WI38 (cell line): ENCODE results near the gene MED25.

Source experiments
- H3K4me3 ChIP-seq: 2 replicates; pipeline ENCODE4 v1.5.1; 2011; ENCODE audit warnings: low read depth, mild to moderate bottlenecking, control low read depth, low read length
- TF ChIP-seq, protein P1 (sequence below): IDR thresholded peaks from 2 replicates; pipeline ENCODE4 v1.5.1; 2012; ENCODE audit warnings: low read depth, mild to moderate bottlenecking, control low read depth, low read length

The MED25 gene

GRCh38 chr19:49805822-49806619, 12.1 kb upstream of the MED25 start:
- TF ChIP-seq, protein P1, sequence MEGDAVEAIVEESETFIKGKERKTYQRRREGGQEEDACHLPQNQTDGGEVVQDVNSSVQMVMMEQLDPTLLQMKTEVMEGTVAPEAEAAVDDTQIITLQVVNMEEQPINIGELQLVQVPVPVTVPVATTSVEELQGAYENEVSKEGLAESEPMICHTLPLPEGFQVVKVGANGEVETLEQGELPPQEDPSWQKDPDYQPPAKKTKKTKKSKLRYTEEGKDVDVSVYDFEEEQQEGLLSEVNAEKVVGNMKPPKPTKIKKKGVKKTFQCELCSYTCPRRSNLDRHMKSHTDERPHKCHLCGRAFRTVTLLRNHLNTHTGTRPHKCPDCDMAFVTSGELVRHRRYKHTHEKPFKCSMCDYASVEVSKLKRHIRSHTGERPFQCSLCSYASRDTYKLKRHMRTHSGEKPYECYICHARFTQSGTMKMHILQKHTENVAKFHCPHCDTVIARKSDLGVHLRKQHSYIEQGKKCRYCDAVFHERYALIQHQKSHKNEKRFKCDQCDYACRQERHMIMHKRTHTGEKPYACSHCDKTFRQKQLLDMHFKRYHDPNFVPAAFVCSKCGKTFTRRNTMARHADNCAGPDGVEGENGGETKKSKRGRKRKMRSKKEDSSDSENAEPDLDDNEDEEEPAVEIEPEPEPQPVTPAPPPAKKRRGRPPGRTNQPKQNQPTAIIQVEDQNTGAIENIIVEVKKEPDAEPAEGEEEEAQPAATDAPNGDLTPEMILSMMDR, result no peak
- H3K4me3 ChIP-seq, result no peak overlapping the region

DNA sequence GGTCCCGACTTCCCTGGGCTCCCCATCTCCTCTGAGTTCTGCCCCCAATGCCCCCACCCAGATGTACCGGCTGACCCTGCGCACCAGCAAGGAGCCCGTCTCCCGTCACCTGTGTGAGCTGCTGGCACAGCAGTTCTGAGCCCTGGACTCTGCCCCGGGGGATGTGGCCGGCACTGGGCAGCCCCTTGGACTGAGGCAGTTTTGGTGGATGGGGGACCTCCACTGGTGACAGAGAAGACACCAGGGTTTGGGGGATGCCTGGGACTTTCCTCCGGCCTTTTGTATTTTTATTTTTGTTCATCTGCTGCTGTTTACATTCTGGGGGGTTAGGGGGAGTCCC, 11.5 kb upstream of the MED25 start:
- no peak overlapping the region for H3K4me3 ChIP-seq
- TF ChIP-seq, protein P1, result no peak

DNA sequence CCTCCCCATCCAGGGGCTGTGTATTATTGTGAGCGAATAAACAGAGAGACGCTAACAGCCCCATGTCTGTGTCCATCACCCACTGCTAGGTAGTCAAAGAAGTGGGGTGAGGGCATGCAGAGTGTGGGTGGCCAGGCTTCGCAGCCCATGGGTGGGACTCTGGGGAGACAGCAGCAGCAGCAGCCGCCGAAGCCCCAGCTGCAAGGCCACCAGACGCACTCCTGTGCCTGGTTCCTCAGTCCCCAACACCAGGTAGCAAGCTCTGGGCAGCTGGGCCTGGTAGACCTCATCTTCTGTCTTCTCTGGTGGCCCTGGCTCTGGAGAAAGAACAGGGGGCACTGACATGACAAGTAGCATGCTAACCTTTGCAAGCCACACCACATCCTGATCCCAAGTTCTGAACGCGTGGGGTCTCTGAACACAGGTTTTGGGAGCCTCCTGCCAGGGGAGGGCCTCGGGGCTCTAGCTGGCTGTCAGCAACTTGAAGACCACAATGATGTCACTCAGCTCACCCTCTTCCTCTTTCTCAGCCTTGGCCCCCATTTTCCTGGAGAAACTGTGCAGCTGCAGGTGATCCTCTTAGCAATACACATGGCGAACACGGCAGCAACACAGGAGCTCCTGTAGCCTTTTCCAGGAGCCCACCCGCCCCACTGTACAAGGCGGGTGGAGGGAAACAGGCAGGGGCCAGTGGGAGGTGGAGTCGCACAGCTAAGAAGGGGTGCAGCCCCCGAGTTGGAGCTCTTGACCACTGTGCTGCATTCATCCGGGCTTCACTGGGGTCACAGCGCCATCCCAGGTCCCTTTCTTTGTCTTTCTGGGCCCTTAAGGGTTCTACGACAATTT, 10.8 kb upstream of the MED25 start:
- TF ChIP-seq, protein P1, result no peak
- no peak overlapping the region for H3K4me3 ChIP-seq

DNA sequence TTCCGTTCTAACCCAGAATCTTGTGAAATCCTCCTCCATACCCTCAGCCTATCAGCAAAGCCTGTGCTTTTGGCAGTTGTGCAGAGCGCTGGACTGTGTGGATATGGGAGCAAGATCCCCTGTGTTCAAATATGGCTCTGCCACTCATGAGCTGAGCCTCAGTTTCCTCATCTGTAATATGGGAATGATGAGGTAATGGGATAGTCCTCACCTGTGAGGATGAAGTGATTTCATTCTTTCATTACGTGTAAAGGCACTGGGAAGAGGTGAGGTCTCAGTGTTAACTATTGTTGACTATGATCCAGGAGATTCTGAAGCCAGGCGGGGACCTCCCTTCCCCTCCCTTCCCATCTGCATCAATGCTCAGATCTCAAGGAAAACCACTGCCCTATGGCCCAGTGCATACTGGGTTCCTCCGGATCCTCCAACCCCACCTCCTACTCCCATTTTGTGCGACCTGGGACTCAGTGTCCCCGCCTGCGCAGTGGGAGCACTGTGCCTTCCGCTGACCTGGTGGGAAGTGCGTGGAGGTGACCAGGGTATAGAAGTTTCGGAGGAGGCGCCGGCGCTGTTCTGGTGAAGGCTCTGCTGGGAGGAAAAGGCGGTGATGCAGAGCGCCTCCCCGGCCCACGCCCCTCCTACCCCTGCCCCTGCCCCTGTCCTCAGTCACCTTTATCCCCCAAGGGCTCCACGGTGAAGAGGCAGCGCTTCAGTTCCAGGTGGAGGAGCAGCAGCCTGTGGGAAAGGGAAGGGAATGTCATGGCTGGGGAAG, 10.0 kb upstream of the MED25 start:
- TF ChIP-seq, protein P1, result no peak
- no peak overlapping the region for H3K4me3 ChIP-seq

DNA sequence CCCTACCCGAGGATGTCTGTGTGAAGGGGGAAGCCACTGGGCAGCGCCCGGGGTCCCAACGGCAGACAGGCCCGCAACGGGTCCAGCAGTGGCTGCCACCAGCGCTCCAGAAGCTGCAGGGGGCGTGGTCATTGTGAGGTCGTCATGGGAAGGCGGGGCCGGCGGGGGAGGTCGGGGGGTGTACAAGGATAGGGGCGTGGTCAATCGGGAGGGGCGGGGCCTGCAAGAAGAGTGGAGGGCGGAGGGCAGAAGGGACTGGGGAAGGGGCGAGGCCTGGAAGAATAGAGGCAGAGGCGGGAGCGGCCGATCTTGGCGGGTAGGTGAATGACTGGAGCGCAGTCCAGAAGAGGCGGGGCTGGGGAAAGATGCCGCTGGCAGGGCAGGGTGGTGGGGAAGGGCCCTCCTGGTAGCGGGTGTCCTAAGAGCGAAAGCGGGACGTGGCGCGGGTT, 9.4 kb upstream of the MED25 start:
- peak overlapping the region; percentile 69 for H3K4me3 ChIP-seq
- TF ChIP-seq, protein P1, result no peak

DNA sequence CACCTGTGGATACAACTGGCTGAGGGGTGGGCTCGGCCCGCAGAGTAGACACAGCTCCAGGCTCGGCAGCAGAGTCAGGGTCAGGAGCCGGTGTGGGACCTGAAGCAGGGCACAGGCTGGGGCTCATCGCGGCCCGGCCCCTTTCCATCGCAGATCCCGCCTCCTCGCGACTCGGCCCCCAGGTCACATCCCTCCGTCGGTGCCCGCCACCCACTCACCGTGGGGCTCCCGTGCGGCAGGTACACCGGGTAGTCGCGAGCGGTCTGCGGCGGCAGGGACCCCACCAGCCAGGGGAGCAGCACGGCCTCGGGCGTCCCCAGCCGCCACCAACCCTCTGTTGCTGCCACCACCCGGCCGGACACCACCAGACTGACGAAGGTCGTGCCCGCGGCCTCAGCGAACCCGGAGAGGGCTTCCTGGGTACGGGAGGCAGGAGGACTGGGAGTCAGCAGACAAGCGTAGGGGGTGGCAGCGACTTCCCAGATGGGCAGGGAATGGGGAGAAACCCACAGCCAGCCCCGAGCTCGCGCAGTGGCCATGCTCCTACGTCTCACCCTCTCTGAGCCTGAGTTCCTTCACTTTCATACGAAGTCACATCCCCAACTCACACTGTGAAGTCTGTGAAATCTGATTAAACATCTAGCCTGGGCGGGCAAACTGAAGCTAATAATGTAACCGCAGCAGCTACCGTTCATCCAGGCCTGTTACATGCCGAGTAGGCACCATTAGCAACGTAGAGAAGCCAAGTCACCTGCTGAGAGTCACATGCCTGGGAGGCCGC, 8.7 kb upstream of the MED25 start:
- peak overlapping the region; percentile 69 for H3K4me3 ChIP-seq
- TF ChIP-seq, protein P1, result no peak
